OCI-M2 (cell line): ENCODE results near the gene SSX2IP.
"Not testable (repeated sequence)": the region's sequence is repeated elsewhere in the genome, so short reads cannot be mapped to it uniquely, and the experiment has no call there.

Source experiments
- DNase-seq: peaks from one replicate; lab custom pipeline; 2025; ENCODE audit not compliant: unreplicated experiment; lab: John Stamatoyannopoulos, UW

SSX2IP gene

DNA sequence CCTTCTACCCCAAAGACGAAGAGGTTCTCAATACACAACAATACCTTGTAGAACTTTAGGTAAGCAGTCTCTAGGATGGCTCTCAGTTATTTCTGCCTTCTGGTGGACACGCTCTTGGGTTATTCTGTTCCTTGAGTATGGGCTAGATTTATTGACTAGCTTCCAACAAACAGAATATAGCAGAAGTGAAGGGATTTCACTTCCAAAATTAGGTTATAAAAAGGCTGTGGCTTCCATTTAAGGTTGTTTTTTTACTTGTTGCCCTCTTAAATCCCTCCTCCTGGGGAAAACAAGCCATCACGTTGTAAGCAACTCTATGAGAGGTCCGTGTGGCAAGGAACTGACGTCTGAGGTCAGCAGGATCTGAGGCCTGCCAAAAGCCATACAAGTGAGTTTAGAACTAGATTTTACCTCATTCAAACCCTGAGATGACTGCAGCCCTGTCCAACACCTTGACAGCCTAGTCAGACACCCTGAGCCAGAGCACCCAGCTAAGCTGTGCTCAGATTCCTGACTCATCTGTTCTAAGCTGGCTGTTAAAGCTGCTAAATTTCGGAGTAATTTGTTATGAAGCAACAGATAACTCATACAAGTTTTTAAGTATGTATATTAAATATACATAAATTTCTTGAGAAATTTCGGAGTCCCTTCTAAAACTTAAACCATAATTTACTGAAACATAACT, 12.7 kb downstream of the SSX2IP start:
- DNase-seq = no peak

GRCh38 chr1:84675631-84676030, 14.6 kb downstream of the SSX2IP start:
- no peak for DNase-seq

- DNase-seq = no peak
These were observed 15.2 kb downstream of the SSX2IP start for GRCh38 chr1:84675106-84675505.

GRCh38 chr1:84674705-84675104, 15.6 kb downstream of the SSX2IP start:
- no peak for DNase-seq

- no peak for DNase-seq
These were observed 16.2 kb downstream of the SSX2IP start for GRCh38 chr1:84674021-84674420.

GRCh38 chr1:84672080-84672854, 18.0 kb downstream of the SSX2IP start:
- no peak for DNase-seq

- DNase-seq = no peak
These were observed 20.4 kb downstream of the SSX2IP start for GRCh38 chr1:84669831-84670230.

GRCh38 chr1:84668185-84668584, 22.1 kb downstream of the SSX2IP start:
- DNase-seq = no peak

- DNase-seq = no peak
These were observed 24.5 kb downstream of the SSX2IP start for GRCh38 chr1:84665703-84666317.

GRCh38 chr1:84653130-84653677, 37.1 kb downstream of the SSX2IP start:
- no peak for DNase-seq

DNA sequence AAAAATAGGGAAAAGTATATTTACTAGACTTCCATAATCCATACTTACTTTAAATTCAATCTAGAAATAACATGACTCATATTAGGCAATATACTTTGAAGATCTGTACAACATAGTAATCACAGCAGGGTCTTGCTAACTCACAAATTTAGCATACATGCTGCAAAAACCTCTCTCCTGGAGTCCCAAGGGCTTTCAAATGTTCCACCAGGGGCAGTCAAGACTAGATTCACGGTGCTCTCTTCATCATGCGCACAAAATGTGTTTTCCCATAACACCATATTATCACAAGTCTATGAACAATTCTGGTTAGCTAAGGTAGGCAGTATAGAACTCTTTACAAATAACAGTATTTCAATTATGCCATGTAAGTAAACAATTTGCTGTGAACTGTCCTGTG, 45.8 kb downstream of the SSX2IP start:
- DNase-seq = no peak

DNA sequence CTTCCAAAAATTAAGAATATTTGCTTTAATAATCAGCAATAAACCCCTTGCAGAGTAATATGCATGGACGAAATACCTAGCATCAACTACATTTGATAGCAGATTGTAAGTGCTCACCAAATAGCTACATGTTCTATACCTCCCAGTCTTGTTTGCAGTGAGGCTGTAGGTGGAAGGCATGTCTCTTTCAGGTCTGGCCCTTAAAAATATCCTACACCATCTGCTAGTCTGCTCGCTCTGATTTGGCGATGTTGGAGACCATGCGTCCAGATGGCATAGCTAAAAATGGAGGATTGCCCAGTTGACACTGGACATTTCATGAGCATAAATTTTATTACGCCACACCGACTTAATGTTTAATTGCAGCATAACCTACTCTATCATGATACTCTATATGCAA, 47.1 kb downstream of the SSX2IP start:
- no peak for DNase-seq

DNA sequence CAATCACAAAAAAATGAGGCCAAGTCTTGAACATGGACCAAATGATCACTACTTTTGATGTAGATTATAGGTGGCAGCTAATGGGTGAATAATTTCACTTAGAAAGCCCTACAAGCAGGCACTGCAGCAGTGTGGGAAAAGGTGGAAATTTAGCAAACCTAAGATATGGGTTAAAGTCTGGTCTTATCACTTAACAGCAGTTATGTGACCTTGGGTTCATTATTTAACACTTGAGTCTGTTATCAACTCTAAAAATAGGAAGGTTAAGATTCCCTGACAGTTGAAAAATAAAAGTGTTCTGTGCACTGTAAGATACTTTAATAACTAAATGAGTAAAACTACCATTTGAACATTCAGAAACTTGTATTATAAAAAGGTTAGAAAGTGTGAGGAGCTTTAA, 47.5 kb downstream of the SSX2IP start:
- DNase-seq = no peak

DNA sequence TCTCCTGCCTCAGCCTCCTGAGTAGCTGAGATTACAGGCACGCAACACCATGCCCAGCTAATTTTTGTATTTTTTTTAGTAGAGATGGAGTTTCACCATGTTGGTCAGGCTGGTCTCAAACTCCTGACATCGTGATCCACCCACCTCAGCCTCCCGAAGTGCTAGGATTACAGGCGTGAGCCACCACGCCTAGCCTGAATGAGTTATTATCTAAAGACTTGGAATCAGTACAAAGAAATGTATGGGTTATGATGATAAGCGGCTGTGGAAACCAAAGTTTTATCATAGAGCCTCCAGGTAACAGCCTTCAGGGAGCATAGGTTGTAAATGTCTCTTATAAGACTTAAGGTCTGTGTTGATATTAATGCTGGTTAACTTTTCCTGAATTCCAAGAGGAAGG, 50.5 kb downstream of the SSX2IP start:
- DNase-seq = not testable (repeated sequence)

GRCh38 chr1:84635429-84635828, 54.8 kb downstream of the SSX2IP start:
- no peak for DNase-seq

GRCh38 chr1:84634536-84635205, 55.6 kb downstream of the SSX2IP start:
- DNase-seq = no peak

DNA sequence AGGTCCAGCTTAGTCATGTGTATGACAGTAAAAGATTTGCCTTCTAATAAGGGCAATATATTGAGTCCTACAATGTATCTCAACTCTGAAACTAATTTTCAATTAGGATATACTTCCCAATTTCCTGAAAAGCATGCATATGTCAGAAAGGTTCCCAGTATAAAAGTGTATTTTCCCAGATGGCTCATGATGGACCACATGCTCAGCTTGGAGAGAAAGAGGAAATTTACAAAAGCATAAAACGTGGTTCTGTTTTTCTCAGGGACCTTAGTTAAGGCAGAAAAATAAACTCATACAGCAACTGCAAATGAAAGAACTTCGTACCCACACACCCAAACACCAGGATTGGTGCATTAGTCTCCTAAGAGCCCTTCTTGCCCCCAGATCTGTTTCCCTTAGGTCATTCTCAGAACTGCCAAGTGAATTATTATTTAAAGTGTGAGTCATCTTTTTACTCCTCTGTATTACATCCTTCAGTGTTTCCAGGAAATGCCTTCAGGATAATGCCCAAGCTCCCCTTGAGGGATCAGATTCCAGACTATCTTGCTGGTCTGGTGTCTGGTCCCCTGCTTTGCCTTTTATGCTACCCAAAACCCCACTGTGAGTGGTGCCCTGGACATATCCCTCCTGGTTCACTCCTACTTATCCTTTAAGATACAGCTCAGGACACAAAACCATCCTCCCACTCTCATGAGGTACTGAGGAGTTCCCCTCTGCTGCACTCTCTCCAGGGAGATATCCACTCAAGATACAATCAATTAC, 57.4 kb downstream of the SSX2IP start:
- no peak for DNase-seq

DNA sequence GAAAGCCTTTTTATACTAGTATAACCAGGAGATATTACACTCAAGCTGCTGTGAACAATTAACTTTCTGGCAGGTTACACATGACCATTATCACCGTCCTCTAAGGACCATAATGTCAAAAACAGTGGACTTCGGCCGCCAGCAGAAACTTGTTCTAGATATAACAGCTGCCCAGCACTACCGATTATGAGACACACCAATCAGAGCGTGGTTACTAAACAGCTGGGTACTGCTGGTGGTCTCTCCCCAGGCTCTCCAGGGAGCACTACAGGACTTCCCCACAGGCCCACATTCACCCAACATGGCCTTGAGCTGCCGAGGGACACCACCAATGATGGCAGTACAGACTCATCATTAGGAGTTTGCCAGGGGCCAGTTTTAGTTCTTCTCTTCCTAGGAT, 58.1 kb downstream of the SSX2IP start:
- DNase-seq = no peak

- DNase-seq = no peak
These were observed 65.4 kb downstream of the SSX2IP start for GRCh38 chr1:84624876-84625275.

- DNase-seq = no peak
These were observed 68.7 kb downstream of the SSX2IP start for GRCh38 chr1:84621553-84621952.
